GM12891 (cell line): Measurements from ENCODE around the gene LMCD1.

ENCODE experiments used
- POLR2AphosphoS5 ChIP-seq: IDR thresholded peaks from 2 replicates; pipeline ENCODE4 v1.6.1; 2011; ENCODE audit warnings: low read depth, low read length, control low read depth
- POU2F2 ChIP-seq: IDR thresholded peaks from 2 replicates; pipeline ENCODE4 v1.6.1; 2011; ENCODE audit warnings: low read depth, mild to moderate bottlenecking, control low read depth, low read length, moderate library complexity
- TAF1 ChIP-seq: IDR thresholded peaks from 2 replicates; pipeline ENCODE4 v1.6.1; 2011; ENCODE audit warnings: low read depth, low read length, control low read depth

DNA sequence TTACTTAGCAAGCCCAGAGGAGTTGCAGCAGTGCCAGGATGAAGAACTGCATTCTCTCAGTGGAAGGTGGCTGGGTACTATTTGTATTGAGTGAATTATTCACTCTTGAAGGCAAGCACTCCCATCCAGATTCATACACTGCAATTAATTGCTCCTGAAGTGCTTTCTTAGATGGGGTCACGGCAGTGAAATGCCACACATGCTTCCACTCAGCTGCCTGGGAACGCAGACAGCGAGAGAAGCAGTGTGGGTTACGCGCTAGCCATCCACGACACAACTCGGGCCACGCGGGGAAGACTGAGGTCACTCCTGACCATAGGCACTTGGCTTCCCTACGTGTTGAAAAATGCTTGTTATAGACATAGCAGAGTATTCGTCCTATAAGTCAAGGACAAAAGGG, 30.8 kb upstream of the LMCD1 start:
- TF ChIP-seq POLR2AphosphoS5 (no peak), TAF1 (no peak), POU2F2 (no peak)
